T-cell (primary cell): Measurements from ENCODE around the gene LDHB. TPM values are rescaled to one million over a fixed set of nuclear protein-coding genes. Genes with fewer than 3 reads are reported as not detected.
"Not testable (repeated sequence)": the region's sequence is repeated elsewhere in the genome, so short reads cannot be mapped to it uniquely, and the experiment has no call there.

Experiments used
- ATAC-seq, 4 experiments: fragments of 200-7000 bp in 3 of 4; fragments of 150-1000 bp in 1 of 4; cut with Tn5 transposase; replicated peaks in 1 of 4; 1 replicate in 3 of 4; 2 replicates in 1 of 4; pipeline ENCODE4 v1.10.0; 2021; ENCODE audit warnings: moderate library complexity in 3 of 4, mild to moderate bottlenecking in 2 of 4, moderate number of reproducible peaks in 1 of 4
- CTCF ChIA-PET, 2 donors: fragments of 300-600 bp; sonication (Branson Sonifier 250); formaldehyde crosslinking; loops; one replicate each; lab custom pipeline; 2022; ENCODE audit warnings: antibody characterized with exemption in 2 of 2; lab: Charles Lee
- POLR2A ChIA-PET, 2 donors: fragments of 300-600 bp; sonication (Branson Sonifier 250); formaldehyde crosslinking; loops; one replicate each; lab custom pipeline; 2022; ENCODE audit warnings: antibody characterized with exemption in 2 of 2; lab: Charles Lee
- DNase-seq, 35 experiments: peaks; one replicate each; pipeline versions ENCODE4 v3.0.0 to v3.0.0-alpha.2; 2013 to 2023
- H3K27ac ChIP-seq: one replicate; pipeline ENCODE4 v1.5.1; 2013; ENCODE audit warnings: low read length
- H3K27me3 ChIP-seq, 2 experiments: replicated peaks in 1 of 2; 1 replicate in 1 of 2; 2 replicates in 1 of 2; pipeline versions ENCODE4 v1.6.1 to v1.7.0; 2013; ENCODE audit warnings: low read length in 1 of 2, mixed read lengths in 1 of 2; ENCODE audit not compliant: control insufficient read depth in 2 of 2, insufficient read depth in 2 of 2; ENCODE audit errors: extremely low read depth in 1 of 2
- H3K36me3 ChIP-seq, 2 donors: 1 replicate in 1 of 2; 2 replicates in 1 of 2; pipeline versions ENCODE4 v1.6.1 to v1.7.0; 2013; ENCODE audit warnings: low read length in 1 of 2; ENCODE audit not compliant: control insufficient read depth in 2 of 2, insufficient read depth in 1 of 2; ENCODE audit errors: extremely low read depth in 1 of 2
- H3K4me1 ChIP-seq, 2 experiments: 1 replicate in 1 of 2; 2 replicates in 1 of 2; pipeline versions ENCODE4 v1.6.1 to v1.7.0; 2013; ENCODE audit warnings: low read length in 2 of 2, mixed read lengths in 1 of 2; ENCODE audit not compliant: insufficient read depth in 2 of 2, control insufficient read depth in 1 of 2; ENCODE audit errors: extremely low read depth in 1 of 2
- H3K4me3 ChIP-seq, 2 donors: 1 replicate in 1 of 2; 2 replicates in 1 of 2; pipeline versions ENCODE4 v1.5.1 to v1.7.0; 2013; ENCODE audit warnings: mild to moderate bottlenecking in 2 of 2, low read length in 1 of 2, moderate library complexity in 1 of 2; ENCODE audit not compliant: control insufficient read depth in 1 of 2; ENCODE audit errors: extremely low read depth in 1 of 2
- H3K9me3 ChIP-seq: 2 replicates; pipeline ENCODE4 v1.7.0; 2013
- H3K27ac Mint-ChIP-seq, 2 donors: one replicate each; pipeline ENCODE4 v1.8.0; 2020 to 2021; ENCODE audit warnings: mild to moderate bottlenecking in 2 of 2, mixed read lengths in 2 of 2
- H3K27me3 Mint-ChIP-seq, 2 donors: one replicate each; pipeline ENCODE4 v1.8.0; 2021 to 2022; ENCODE audit warnings: mixed read lengths in 2 of 2
- H3K36me3 Mint-ChIP-seq: one replicate; pipeline ENCODE4 v1.8.0; 2021; ENCODE audit warnings: mixed read lengths
- H3K4me1 Mint-ChIP-seq, 3 donors: one replicate each; pipeline ENCODE4 v1.8.0; 2020 to 2022; ENCODE audit warnings: mixed read lengths in 3 of 3, mild to moderate bottlenecking in 1 of 3
- H3K4me3 Mint-ChIP-seq, 3 donors: one replicate each; pipeline ENCODE4 v1.8.0; 2020 to 2022; ENCODE audit warnings: mild to moderate bottlenecking in 3 of 3, mixed read lengths in 3 of 3, moderate library complexity in 3 of 3
- H3K9me3 Mint-ChIP-seq, 3 donors: one replicate each; pipeline ENCODE4 v1.8.0; 2020 to 2022; ENCODE audit warnings: mixed read lengths in 3 of 3
- WGBS: methylation state at CpG from one replicate; pipeline ENCODE4 v1.1.5; 2013; ENCODE audit warnings: missing lambda C conversion rate; ENCODE audit not compliant: insufficient coverage; 5-methylcytosine and 5-hydroxymethylcytosine counted together
- total RNA-seq, 35 experiments: library from RNA in 6 of 35; stranded (reverse) in 6 of 35; fragments of 120-200 nt in 1 of 35; gene quantifications; one replicate each; pipeline versions ENCODE4 v1.2.1 to v1.2.4 and lab custom pipeline; 2013 to 2026

Gene LDHB
- total RNA-seq, 5 donors from 2014 or later (not counting 1 experiment from before 2014, with no cell fraction given): 680 to 879 (median 854) TPM

- no peaks in the 10 kb centered on the region for H3K27me3 ChIP-seq
- ChIA-PET CTCF (interaction anchor here in 1 of 2 donors (3.4 kb wide), 1 partner anchor 77 kb away, joined by 13 read pairs; no protein-coding TSS in a partner anchor), POLR2A (no interaction called here)
- Mint-ChIP-seq H3K4me3 (no peak within 1 kb of the TSS), H3K27ac (no peak within 1 kb of the TSS), H3K9me3 (no peaks in the 10 kb centered on the region), H3K27me3 (no peaks in the 10 kb centered on the region), H3K36me3 (no peaks in the 10 kb centered on the region), H3K4me1 (no peaks in the 10 kb centered on the region)
- DNase-seq: no peak
- H3K27ac ChIP-seq: no peak within 1 kb of the TSS
- H3K4me3 ChIP-seq: no peak within 1 kb of the TSS
- no peak for ATAC-seq
- no peaks in the 10 kb centered on the region for H3K9me3 ChIP-seq
- WGBS: no CpG with 5 or more reads among the region's 7 CpGs
- H3K4me1 ChIP-seq: peaks cover 0 to 5% of the 10 kb centered on the region in 2 experiments
- no peaks in the 10 kb centered on the region for H3K36me3 ChIP-seq
These were observed 53.2 kb downstream of the LDHB start, which contains the start of gene GYS2 for GRCh38 chr12:21604245-21605101. Gene GYS2 (minus strand): TSS chr12:21604847. CDS start chr12:21604592, 255 bp downstream.

- H3K27me3 ChIP-seq: no peaks in the 10 kb centered on the region
- H3K9me3 ChIP-seq: no peaks in the 10 kb centered on the region
- CTCF ChIA-PET: no interaction called here
- no peaks in the 10 kb centered on the region for H3K4me1 ChIP-seq
- Mint-ChIP-seq H3K4me3 (no peak overlapping the region), H3K9me3 (no peaks in the 10 kb centered on the region), H3K36me3 (no peaks in the 10 kb centered on the region), H3K4me1 (no peaks in the 10 kb centered on the region), H3K27ac (no peak overlapping the region), H3K27me3 (no peaks in the 10 kb centered on the region)
- no CpG with 5 or more reads among the region's 2 CpGs for WGBS
- no peak overlapping the region for H3K27ac ChIP-seq
- no peaks in the 10 kb centered on the region for H3K36me3 ChIP-seq
- H3K4me3 ChIP-seq: no peak overlapping the region
- ATAC-seq (no peak), DNase-seq (no peak)
- POLR2A ChIA-PET: no interaction called here
These were observed 54.9 kb downstream of the LDHB start for GRCh38 chr12:21602774-21603173.

DNA sequence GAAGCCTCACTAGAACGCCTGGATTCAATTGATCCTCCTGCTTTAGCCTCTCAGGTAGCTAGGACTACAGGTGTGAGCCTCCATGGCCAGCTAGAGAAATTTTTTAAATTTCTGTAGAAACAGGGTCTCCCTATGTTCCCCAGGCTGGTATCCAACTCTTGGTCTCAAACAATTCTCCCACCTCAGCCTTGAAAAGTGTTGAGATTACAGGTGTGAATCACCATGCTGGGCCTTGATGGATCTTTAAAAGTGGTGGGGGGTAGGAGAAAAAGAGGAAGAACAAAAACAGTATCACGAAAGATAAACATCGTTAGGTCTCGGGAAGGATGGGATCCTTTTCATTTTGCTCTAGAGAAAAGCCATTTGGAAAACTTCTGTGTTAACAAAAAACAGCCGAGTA, 57.4 kb downstream of the LDHB start:
- Mint-ChIP-seq H3K9me3 (peaks cover 0 to 10% (median 0%) of the 10 kb centered on the region in 3 donors), H3K36me3 (peaks cover 5% of the 10 kb centered on the region), H3K4me1 (no peaks in the 10 kb centered on the region), H3K27ac (no peak overlapping the region), H3K27me3 (no peaks in the 10 kb centered on the region), H3K4me3 (no peak overlapping the region)
- no peak overlapping the region for H3K4me3 ChIP-seq
- ATAC-seq (no peak), DNase-seq (no peak)
- no peaks in the 10 kb centered on the region for H3K9me3 ChIP-seq
- WGBS: 96% methylated on average over 4 of the region's 5 CpGs
- H3K36me3 ChIP-seq: no peaks in the 10 kb centered on the region
- POLR2A ChIA-PET: no interaction called here
- no peaks in the 10 kb centered on the region for H3K4me1 ChIP-seq
- H3K27me3 ChIP-seq: no peaks in the 10 kb centered on the region
- CTCF ChIA-PET: no interaction called here
- no peak overlapping the region for H3K27ac ChIP-seq

DNA sequence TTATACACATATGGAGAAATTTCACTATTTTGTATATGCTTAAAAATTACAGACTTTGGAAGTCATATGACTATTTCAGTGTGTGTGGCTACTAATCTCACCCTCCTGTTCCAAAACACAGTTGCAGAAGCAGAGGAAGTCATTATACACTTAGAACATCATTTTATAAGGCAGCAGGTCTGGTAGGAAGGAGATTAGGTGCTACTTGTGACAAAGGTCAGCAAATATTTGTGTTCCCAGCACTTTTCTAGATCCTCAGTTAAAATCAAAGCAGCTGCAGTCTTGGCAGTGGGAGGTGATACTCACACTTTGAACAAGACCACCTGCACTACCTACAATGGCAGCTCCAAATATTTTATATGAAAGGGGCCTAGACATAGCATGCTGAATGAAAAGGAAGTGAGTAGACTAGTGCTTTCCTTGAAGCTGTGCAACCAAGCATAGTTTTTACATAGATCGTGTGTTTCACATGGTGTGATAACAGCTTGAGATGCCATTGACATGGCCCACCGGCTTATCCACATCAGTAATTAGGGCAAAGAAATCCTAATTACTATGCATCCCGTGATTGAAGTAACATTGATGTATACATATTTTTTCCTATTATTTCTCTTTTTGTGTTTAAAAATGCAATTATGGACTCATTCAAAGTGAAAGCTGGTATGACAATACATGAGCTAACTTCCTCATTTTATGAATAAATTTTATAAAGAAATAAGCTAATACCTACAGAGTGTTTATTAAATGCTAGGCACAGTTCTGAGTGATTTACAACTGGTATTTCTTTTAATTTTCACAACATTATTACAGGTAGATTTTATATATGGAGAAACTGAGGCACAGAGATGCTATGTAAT, 58.3 kb downstream of the LDHB start:
- H3K36me3 Mint-ChIP-seq: peaks cover 5% of the 10 kb centered on the region
- ATAC-seq: no peak
- Histone ChIP-seq H3K27me3 (no peaks in the 10 kb centered on the region), H3K4me3 (no peak overlapping the region), H3K4me1 (no peaks in the 10 kb centered on the region), H3K9me3 (no peaks in the 10 kb centered on the region), H3K27ac (no peak overlapping the region), H3K36me3 (no peaks in the 10 kb centered on the region)
- ChIA-PET CTCF (no interaction called here), POLR2A (no interaction called here)
- H3K4me3 Mint-ChIP-seq: no peak overlapping the region
- DNase-seq: no peak
- peaks cover 0 to 10% (median 0%) of the 10 kb centered on the region in 3 donors for H3K9me3 Mint-ChIP-seq
- no peaks in the 10 kb centered on the region for H3K4me1 Mint-ChIP-seq
- H3K27me3 Mint-ChIP-seq: no peaks in the 10 kb centered on the region
- WGBS: no CpG with 5 or more reads among the region's 3 CpGs
- H3K27ac Mint-ChIP-seq: no peak overlapping the region

DNA sequence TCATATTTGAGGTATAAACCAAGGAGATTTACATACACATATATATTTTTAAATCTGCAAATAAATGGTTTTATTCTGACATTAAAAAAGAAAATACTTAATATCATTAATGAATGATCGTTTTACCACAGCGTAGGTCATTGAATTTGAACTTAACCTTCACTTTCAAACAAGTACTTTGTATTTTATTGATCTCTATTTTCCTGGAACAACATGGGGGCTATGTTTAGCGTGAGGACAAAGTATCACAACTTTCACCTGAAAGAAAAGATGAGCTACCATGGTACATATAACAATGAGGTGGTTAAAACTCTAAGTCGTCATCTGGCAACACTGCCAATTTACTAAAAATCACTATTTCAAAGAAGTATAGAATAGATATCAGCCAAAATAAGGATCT, 59.0 kb downstream of the LDHB start:
- WGBS: no CpG with 5 or more reads among the region's 4 CpGs
- ChIA-PET CTCF (no interaction called here), POLR2A (no interaction called here)

DNA sequence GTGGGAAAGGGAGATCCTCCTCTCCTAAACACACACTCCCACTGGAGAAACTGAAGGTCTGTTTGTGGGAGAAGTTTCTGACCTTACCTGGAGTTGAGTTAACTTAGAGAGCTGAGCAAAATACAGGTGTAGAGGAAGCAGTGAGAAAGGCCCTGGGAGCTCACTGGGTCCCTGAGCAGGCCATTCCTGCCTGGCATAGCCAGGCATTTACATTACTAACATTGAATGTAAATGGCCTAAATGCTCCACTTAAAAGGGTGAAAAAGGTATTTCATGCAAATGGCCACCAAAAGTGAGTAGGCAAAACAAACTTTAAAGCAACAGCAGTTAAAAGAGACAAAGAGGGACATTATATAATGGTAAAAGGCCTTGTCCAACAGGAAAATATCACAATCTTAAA, 62.3 kb downstream of the LDHB start:
- peaks cover 17% of the 10 kb centered on the region for H3K36me3 Mint-ChIP-seq
- not testable (repeated sequence) for H3K4me3 Mint-ChIP-seq

More for the DNA sequence above, 59.0 kb downstream of the LDHB start:
- H3K4me1 Mint-ChIP-seq: no peaks in the 10 kb centered on the region
- Histone ChIP-seq H3K27ac (no peak overlapping the region), H3K4me1 (no peaks in the 10 kb centered on the region), H3K9me3 (no peaks in the 10 kb centered on the region), H3K27me3 (no peaks in the 10 kb centered on the region), H3K4me3 (no peak overlapping the region), H3K36me3 (no peaks in the 10 kb centered on the region)
- no peak overlapping the region for H3K27ac Mint-ChIP-seq
- H3K4me3 Mint-ChIP-seq: no peak overlapping the region
- H3K36me3 Mint-ChIP-seq: peaks cover 5% of the 10 kb centered on the region
- ATAC-seq (no peak), DNase-seq (no peak)
- H3K9me3 Mint-ChIP-seq: peaks cover 0 to 10% (median 0%) of the 10 kb centered on the region in 3 donors
- H3K27me3 Mint-ChIP-seq: no peaks in the 10 kb centered on the region

More for the DNA sequence above, 62.3 kb downstream of the LDHB start:
- H3K4me1 ChIP-seq, H3K4me3 ChIP-seq, H3K9me3 ChIP-seq, H3K4me1 Mint-ChIP-seq, H3K27ac Mint-ChIP-seq, H3K27ac ChIP-seq, H3K27me3 ChIP-seq, DNase-seq, H3K27me3 Mint-ChIP-seq, CTCF ChIA-PET, POLR2A ChIA-PET, ATAC-seq, H3K36me3 ChIP-seq: not testable (repeated sequence)
- peaks cover 14 to 38% (median 17%) of the 10 kb centered on the region in 3 donors for H3K9me3 Mint-ChIP-seq
